GM11168 (cell line): ENCODE data around the gene AGBL1.
"Not testable (repeated sequence)": the region's sequence is repeated elsewhere in the genome, so short reads cannot be mapped to it uniquely, and the experiment has no call there.

Experiments
- in situ Hi-C: fragments of 300-500 bp; cut with MboI; formaldehyde crosslinking; loops from one replicate; pipeline ENCODE4 v1.12.0; 2022; ENCODE audit warnings: low sequenced_read_pairs; ENCODE audit not compliant: unreplicated experiment

The AGBL1 gene

GRCh38 chr15:86964271-86964670 lies 884.6 kb downstream of the AGBL1 start:
- in situ Hi-C loops, result no loop called here

- in situ Hi-C loops, result no loop called here
These were observed 888.6 kb downstream of the AGBL1 start for GRCh38 chr15:86968244-86968643.

GRCh38 chr15:86969364-86969763 lies 889.7 kb downstream of the AGBL1 start:
- in situ Hi-C loops, result no loop called here

GRCh38 chr15:86973284-86973844 lies 893.7 kb downstream of the AGBL1 start:
- in situ Hi-C loops, result no loop called here

GRCh38 chr15:86988033-86988432 lies 908.4 kb downstream of the AGBL1 start:
- in situ Hi-C loops, result no loop called here

- in situ Hi-C loops, result no loop called here
These were observed 942.1 kb downstream of the AGBL1 start for GRCh38 chr15:87021751-87022150.

- in situ Hi-C loops, result no loop called here
These were observed 952.0 kb downstream of the AGBL1 start for GRCh38 chr15:87031540-87032230.

GRCh38 chr15:87032295-87032694 lies 952.6 kb downstream of the AGBL1 start:
- in situ Hi-C loops, result no loop called here

- in situ Hi-C loops, result no loop called here
These were observed 953.4 kb downstream of the AGBL1 start for GRCh38 chr15:87033056-87033455.

- in situ Hi-C loops, result no loop called here
These were observed 955.2 kb downstream of the AGBL1 start for GRCh38 chr15:87034886-87035285.

- in situ Hi-C loops, result no loop called here
These were observed 958.7 kb downstream of the AGBL1 start for GRCh38 chr15:87038404-87038803.

- in situ Hi-C loops, result not testable (repeated sequence)
These were observed 962.9 kb downstream of the AGBL1 start for GRCh38 chr15:87042619-87043018.

- in situ Hi-C loops, result no loop called here
These were observed 966.1 kb downstream of the AGBL1 start for GRCh38 chr15:87045746-87046145.

GRCh38 chr15:87047203-87047965 lies 967.7 kb downstream of the AGBL1 start:
- in situ Hi-C loops, result no loop called here
